ENCODE results near the gene DOCK2. TPM values are rescaled to one million over a fixed set of nuclear protein-coding genes. Genes with fewer than 3 reads are reported as not detected.

The DOCK2 gene
- total RNA-seq, 1 experiment from 2014 or later = 2.2 TPM

DNA sequence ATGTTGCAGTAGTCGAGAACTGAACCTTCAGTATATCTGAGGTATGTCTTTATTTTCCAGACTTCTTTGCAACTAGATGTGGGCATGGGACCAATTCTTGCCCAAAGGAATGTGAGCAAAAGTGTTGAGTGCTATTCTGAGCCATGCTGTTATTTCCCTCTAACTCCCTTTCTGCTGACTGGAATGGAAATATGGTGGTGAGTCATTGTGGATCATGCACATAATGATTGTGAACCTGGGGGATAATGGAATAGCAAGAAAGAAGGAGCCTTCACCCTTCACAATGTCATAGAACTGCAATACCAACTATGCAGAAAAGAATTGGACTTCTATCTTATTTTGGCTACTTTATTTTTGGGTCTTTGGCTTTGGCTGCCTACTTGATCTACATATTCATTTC lies 10.3 kb upstream of the DOCK2 start:
- Histone ChIP-seq H3K9me3 (ENCODE audit: low read depth, low read length, poor library complexity, severe bottlenecking) (no peaks in the 10 kb centered on the region), H3K27me3 (replicated peaks; ENCODE audit: insufficient read depth, low read depth, low read length, poor library complexity) (no peaks in the 10 kb centered on the region), H3K4me3 (ENCODE audit: low read depth, low read length, poor library complexity, severe bottlenecking) (no peak overlapping the region), H3K36me3 (ENCODE audit: insufficient read depth, low read length, poor library complexity, severe bottlenecking) (no peaks in the 10 kb centered on the region), H3K4me1 (ENCODE audit: insufficient read depth, low read length, poor library complexity, severe bottlenecking) (no peaks in the 10 kb centered on the region), H3K27ac (ENCODE audit: low read depth, low read length, poor library complexity, severe bottlenecking) (no peak overlapping the region)
- intact Hi-C loops (cut with micrococcal nuclease; ENCODE audit: unreplicated experiment) = no loop called here
- DNase-seq (ENCODE audit: low spot score) = no peak
- POLR2A ChIA-PET (ENCODE audit: low non-redundant PET) = no interaction called here
- CTCF ChIA-PET = no interaction called here
- no peak for TF ChIP-seq EZH2 (IDR thresholded peaks at IDR 0.05; ENCODE audit: borderline replicate concordance, low read depth, low read length, poor library complexity, severe bottlenecking)
- TF ChIP-seq, protein P1, sequence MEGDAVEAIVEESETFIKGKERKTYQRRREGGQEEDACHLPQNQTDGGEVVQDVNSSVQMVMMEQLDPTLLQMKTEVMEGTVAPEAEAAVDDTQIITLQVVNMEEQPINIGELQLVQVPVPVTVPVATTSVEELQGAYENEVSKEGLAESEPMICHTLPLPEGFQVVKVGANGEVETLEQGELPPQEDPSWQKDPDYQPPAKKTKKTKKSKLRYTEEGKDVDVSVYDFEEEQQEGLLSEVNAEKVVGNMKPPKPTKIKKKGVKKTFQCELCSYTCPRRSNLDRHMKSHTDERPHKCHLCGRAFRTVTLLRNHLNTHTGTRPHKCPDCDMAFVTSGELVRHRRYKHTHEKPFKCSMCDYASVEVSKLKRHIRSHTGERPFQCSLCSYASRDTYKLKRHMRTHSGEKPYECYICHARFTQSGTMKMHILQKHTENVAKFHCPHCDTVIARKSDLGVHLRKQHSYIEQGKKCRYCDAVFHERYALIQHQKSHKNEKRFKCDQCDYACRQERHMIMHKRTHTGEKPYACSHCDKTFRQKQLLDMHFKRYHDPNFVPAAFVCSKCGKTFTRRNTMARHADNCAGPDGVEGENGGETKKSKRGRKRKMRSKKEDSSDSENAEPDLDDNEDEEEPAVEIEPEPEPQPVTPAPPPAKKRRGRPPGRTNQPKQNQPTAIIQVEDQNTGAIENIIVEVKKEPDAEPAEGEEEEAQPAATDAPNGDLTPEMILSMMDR (conservative IDR thresholded peaks at IDR 0.05; ENCODE audit: low read depth, low read length) = no peak
- no TSS peak for BruUV-seq (replicated peaks)

DNA sequence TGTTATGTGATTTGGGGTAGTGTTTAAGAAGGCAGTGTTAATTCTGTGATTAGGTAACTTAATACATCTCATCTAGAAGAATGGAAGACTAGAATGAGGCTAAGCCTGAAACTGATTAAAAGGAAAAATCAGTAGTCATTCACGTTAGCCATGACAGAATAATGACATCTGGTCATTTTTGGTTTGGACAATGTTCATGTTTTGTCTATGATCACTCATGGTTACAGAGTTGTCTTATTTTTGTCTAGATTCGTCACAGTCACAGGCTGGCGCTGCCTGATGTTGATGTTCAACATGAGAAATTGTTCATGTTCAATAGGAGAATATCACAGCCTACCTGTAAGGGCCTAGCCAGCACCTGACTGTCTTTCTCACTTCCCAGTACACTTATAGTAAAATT lies 9.5 kb upstream of the DOCK2 start:
- Histone ChIP-seq H3K9me3 (ENCODE audit: low read depth, low read length, poor library complexity, severe bottlenecking) (no peaks in the 10 kb centered on the region), H3K36me3 (ENCODE audit: insufficient read depth, low read length, poor library complexity, severe bottlenecking) (no peaks in the 10 kb centered on the region), H3K27me3 (replicated peaks; ENCODE audit: insufficient read depth, low read depth, low read length, poor library complexity) (no peaks in the 10 kb centered on the region), H3K27ac (ENCODE audit: low read depth, low read length, poor library complexity, severe bottlenecking) (no peak overlapping the region), H3K4me3 (ENCODE audit: low read depth, low read length, poor library complexity, severe bottlenecking) (no peak overlapping the region), H3K4me1 (ENCODE audit: insufficient read depth, low read length, poor library complexity, severe bottlenecking) (no peaks in the 10 kb centered on the region)
- POLR2A ChIA-PET (ENCODE audit: low non-redundant PET) = interaction anchor here (0.6 kb wide), 1 partner anchor 9 kb away, joined by 4 read pairs; no protein-coding TSS in a partner anchor
- CTCF ChIA-PET = no interaction called here
- BruUV-seq (replicated peaks) = no TSS peak
- no peak for DNase-seq (ENCODE audit: low spot score)
- intact Hi-C loops (cut with micrococcal nuclease; ENCODE audit: unreplicated experiment) = no loop called here
- no peak for TF ChIP-seq EZH2 (IDR thresholded peaks at IDR 0.05; ENCODE audit: borderline replicate concordance, low read depth, low read length, poor library complexity, severe bottlenecking)

DNA sequence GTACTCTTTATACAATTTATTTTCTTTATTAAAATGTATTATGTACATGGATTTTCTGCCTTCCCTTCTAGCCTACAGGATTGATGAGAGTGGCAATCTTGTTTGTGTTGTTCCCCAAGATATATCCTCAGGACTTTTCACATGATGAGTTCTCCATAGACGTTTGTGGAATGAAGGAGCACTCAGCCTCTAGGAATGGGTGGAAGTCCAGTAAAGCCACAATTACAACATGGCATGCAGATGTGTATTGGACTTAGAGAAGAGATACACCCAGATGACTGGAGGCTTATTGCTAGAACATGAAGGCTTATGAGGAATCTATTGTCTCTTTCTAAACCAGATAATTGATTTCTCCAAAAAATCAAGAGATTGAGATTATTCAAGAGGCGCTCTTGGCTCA lies 8.2 kb upstream of the DOCK2 start:
- no peak for DNase-seq (ENCODE audit: low spot score)
- ChIA-PET POLR2A (ENCODE audit: low non-redundant PET) (no interaction called here), CTCF (no interaction called here)
- BruUV-seq (replicated peaks) = no TSS peak
- no peaks in the 10 kb centered on the region for H3K9me3 ChIP-seq (ENCODE audit: low read depth, low read length, poor library complexity, severe bottlenecking)
- H3K4me1 ChIP-seq (ENCODE audit: insufficient read depth, low read length, poor library complexity, severe bottlenecking) = no peaks in the 10 kb centered on the region
- H3K27ac ChIP-seq (ENCODE audit: low read depth, low read length, poor library complexity, severe bottlenecking) = no peak overlapping the region
- intact Hi-C loops (cut with micrococcal nuclease; ENCODE audit: unreplicated experiment) = no loop called here
- H3K4me3 ChIP-seq (ENCODE audit: low read depth, low read length, poor library complexity, severe bottlenecking) = no peak overlapping the region
- H3K27me3 ChIP-seq (replicated peaks; ENCODE audit: insufficient read depth, low read depth, low read length, poor library complexity) = no peaks in the 10 kb centered on the region
- no peak for TF ChIP-seq EZH2 (IDR thresholded peaks at IDR 0.05; ENCODE audit: borderline replicate concordance, low read depth, low read length, poor library complexity, severe bottlenecking)
- TF ChIP-seq, protein P1 (conservative IDR thresholded peaks at IDR 0.05; ENCODE audit: low read depth, low read length) = no peak
- no peaks in the 10 kb centered on the region for H3K36me3 ChIP-seq (ENCODE audit: insufficient read depth, low read length, poor library complexity, severe bottlenecking)

DNA sequence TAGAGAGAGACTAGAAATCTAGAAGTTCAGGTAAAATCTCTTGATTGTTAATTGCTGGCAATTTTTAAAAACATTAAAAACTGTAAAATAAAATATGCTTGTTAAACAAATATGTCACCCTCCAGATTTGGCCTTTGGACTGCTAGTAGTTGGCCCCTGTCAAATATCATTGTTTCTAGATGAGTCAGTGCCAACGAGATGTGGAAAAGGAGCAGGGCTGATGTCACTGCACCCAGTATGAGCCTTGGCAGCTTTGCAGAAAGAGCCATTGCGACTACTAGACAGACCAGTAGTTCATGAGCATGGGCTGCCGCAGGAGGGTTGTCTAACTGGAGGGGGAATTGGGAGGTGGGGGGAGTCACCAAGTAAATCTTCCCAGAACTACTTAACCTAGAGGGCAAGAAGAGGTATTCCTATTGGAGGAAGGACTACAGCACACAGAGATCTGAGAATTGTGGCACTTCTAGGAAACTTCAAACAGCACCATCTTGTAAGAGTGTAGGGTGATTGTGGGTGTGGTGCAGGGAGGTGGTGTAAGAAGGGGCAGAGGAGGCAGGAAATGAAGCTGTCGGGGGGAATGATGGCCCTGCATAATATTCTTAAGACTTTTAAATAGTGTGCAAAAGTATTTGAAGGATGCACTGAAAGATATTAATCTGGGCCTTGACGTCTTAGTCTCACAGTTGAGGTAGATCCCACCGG lies 7.1 kb upstream of the DOCK2 start:
- CTCF ChIA-PET = no interaction called here
- Histone ChIP-seq H3K27me3 (replicated peaks; ENCODE audit: insufficient read depth, low read depth, low read length, poor library complexity) (no peaks in the 10 kb centered on the region), H3K9me3 (ENCODE audit: low read depth, low read length, poor library complexity, severe bottlenecking) (peaks cover 5% of the 10 kb centered on the region), H3K27ac (ENCODE audit: low read depth, low read length, poor library complexity, severe bottlenecking) (no peak overlapping the region), H3K4me3 (ENCODE audit: low read depth, low read length, poor library complexity, severe bottlenecking) (no peak overlapping the region), H3K36me3 (ENCODE audit: insufficient read depth, low read length, poor library complexity, severe bottlenecking) (no peaks in the 10 kb centered on the region), H3K4me1 (ENCODE audit: insufficient read depth, low read length, poor library complexity, severe bottlenecking) (no peaks in the 10 kb centered on the region)
- TF ChIP-seq EZH2 (IDR thresholded peaks at IDR 0.05; ENCODE audit: borderline replicate concordance, low read depth, low read length, poor library complexity, severe bottlenecking) = no peak
- TF ChIP-seq, protein P1 (conservative IDR thresholded peaks at IDR 0.05; ENCODE audit: low read depth, low read length) = no peak
- DNase-seq (ENCODE audit: low spot score) = peak; percentile 33
- intact Hi-C loops (cut with micrococcal nuclease; ENCODE audit: unreplicated experiment) = no loop called here
- no TSS peak for BruUV-seq (replicated peaks)
- POLR2A ChIA-PET (ENCODE audit: low non-redundant PET) = no interaction called here

Measured in A673 (cell line).